Activated CD4-positive, alpha-beta T cell treated with anti-CD3 and anti-CD28 coated beads, Interleukin-2, Interleukin-4, amounts not matched to agents 100 ng/mL and 50 ng/mL, durations not matched to agents 16 hours and 8 hours (primary cell): ENCODE measurements around the gene ZBED3.
"Not testable (repeated sequence)": the region's sequence is repeated elsewhere in the genome, so short reads cannot be mapped to it uniquely, and the experiment has no call there.

Source experiments
- DNase-seq: peaks from one replicate; pipeline ENCODE4 v3.0.0-alpha.2; 2020; ENCODE audit warnings: low spot score

The ZBED3 gene, protein sequence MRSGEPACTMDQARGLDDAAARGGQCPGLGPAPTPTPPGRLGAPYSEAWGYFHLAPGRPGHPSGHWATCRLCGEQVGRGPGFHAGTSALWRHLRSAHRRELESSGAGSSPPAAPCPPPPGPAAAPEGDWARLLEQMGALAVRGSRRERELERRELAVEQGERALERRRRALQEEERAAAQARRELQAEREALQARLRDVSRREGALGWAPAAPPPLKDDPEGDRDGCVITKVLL

GRCh38 chr5:77086689-77087483 lies at the start of gene ZBED3:
Gene ZBED3 (minus strand): TSS chr5:77087285. CDS start chr5:77077878, 9,407 bp downstream.
- peak; percentile 42 for DNase-seq

GRCh38 chr5:77133061-77133758 lies 46.1 kb upstream of the ZBED3 start:
- no peak for DNase-seq

DNA sequence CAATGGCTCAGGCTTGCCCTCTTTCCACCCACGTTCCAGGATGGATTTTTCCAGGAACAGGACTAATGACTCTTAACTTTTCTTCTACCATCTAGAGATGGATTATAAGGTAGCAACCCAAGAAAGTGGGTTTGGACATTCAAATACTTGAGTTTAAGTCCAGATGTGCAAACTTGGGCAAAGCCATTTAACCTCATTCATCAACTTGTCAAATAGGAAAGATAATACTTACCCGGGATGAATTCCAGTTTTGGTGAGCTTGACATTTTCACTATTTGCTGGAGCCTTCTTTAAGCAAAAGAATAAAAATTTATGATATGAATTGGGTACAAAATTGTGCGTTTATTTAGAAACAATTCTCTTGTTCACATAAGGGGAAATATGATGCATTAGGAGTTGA lies 44.3 kb upstream of the ZBED3 start:
- DNase-seq, result no peak

GRCh38 chr5:77129391-77129990 lies 42.4 kb upstream of the ZBED3 start:
- no peak for DNase-seq

DNA sequence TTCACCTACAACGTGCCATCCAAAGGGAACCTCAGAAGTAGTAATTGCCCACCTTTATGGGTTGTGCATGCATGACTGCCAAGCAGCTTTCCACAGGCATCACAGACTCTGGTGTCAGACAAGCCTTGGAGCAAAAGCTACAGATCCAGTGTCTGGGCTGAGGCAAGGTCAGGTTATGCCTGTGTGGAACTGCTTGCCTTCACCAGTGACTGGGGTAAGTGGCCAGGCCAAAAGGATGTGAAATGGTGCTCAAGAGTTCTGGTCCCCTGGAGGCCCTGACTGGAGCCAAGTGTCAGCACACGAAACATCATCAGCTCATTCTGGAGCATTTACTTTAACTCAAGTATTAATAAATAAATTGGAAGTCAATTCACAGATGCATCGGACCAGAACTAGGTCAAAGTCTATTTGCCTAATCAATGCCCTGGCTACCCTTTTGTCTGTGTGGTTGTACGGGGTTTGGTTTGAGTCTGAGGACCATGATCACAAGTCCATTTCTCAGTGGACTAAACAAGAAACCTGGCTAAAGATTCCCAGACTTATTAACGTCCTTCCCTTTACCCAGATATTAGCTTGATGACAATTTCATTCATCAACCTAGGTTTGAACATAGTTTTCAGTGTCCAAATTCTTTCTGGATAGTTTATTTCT lies 41.5 kb upstream of the ZBED3 start:
- DNase-seq, result no peak

- no peak for DNase-seq
Measured at GRCh38 chr5:77123057-77123456, 36.0 kb upstream of the ZBED3 start.

GRCh38 chr5:77120706-77121105 lies 33.6 kb upstream of the ZBED3 start:
- DNase-seq, result no peak

DNA sequence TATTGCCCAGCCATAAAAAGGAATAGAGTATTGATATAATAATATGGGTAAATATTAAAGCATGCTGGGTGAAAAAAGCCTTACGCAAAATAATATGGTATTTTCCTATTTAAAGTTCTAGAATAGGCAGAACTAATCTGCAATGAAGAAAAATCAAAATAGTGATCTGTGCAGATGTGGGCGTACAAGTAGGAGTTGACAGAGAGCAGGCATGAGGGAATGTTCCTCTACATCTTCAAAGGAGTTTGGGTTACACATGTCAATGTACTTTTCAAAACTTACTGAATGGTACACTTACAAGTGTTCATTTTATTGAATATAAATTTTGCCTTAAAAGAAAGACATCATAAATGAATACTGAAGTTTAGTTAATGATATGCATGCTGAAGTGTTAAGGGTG lies 33.0 kb upstream of the ZBED3 start:
- no peak for DNase-seq

DNA sequence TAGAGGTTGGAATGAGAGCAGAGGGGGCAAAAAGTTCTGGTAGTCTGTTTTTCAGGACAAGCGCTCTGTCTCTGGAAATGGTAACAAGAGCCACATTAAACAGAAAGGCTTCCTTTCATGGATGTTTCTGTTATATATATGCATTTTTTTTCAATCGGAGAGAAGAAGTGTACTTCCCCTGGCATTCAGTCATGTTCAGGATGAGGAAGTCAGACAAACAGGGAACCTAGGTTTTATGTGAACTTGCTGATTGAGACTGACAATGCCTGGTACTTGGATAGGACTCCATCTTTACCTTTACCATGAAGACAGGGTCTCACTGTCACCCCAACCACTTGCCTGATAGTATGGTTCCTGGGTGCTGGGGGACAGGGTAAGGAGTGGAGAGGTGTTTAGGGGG lies 30.1 kb upstream of the ZBED3 start:
- no peak for DNase-seq

DNA sequence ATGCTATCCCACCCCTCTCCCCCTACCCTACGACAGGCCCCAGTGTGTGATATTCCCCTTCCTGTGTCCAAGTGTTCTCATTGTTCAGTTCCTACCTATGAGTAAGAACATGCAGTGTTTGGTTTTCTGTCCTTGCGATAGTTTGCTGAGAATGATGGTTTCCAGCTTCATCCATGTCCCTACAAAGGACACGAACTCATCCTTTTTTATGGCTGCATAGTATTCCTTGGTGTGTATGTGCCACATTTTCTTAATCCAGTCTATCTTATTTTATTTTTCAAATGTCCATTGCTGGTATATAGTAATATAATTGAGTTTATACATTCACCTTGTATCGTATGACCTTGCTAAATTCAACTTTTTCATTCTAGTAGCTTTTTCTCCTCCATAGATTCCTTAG lies 19.9 kb upstream of the ZBED3 start:
- DNase-seq, result not testable (repeated sequence)

DNA sequence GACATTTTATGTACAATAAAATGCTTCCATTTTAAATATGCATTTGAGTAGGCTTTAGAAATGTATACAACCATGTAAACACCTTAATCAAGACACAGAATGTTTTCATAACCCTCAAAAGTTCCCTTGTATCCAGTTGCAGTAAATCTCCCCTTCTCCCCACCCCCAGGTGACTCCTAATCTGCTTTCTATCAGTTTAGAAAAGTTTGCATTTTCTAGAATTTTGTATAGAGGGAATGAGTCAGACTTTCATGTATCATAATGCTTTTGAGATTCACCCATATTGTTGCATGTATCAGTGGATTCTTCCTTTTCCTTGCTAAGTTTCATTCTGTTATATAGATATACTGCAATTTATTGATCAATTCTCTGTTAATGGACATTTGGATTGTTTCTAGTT lies 17.7 kb upstream of the ZBED3 start:
- no peak for DNase-seq

DNA sequence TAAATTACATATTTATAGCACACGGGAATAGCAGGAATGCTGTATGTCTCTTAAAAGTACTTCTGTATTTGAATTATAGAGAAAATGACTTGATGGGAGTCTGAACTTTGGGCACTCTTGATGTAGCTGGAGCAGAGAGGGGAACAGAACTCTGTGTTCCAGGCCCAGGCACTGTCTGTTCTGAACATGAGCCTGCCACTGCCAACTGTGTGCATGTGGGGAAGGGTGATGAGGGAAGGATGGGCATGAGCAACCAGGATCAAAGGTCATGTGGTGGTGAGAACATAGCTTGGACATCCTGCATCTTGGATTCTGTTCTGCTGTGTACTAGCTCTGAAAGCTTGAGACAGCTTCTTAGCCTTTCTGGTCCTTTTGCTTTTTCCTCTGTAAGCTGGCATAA lies 16.4 kb upstream of the ZBED3 start:
- DNase-seq, result no peak

GRCh38 chr5:77102549-77102948 lies 15.5 kb upstream of the ZBED3 start:
- no peak for DNase-seq

DNA sequence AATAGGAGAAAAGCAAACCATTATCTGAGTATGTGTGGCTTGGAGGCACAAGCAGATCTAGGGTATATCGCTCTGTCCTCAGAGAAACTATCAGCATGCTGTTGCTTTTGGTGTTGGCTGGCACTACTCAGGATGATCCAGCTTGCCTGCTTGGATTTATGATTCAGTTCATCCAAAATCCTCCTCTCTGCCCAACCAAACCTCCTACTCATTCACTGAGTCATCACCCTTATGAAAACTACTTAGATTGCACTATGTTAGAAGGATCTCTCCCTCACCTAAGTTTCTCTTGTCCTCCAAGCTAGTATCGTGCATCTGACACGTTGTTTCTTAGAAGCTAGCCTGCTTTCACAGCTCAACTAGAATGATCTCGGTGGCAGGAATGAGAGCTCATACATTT lies 14.2 kb upstream of the ZBED3 start:
- DNase-seq, result no peak

DNA sequence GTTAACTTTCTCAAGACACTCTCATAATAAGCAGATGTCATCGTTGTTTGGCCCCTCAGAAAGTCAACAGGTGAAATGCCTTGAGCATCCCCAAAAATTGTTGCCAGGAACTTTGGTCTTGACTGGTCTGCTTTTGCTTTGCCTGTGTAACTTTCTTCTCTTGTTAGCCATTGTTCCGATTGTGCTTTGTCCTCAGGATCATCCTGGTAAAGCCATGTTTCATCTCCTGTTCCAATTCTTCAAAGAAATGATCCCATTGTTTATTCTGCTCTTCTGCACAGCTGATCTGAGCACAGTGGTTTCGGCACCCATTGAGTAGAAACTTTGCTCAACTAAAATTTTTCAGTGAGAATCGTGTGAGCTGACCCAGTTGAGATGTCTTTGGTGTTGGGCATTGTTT lies 8.1 kb upstream of the ZBED3 start:
- no peak for DNase-seq

DNA sequence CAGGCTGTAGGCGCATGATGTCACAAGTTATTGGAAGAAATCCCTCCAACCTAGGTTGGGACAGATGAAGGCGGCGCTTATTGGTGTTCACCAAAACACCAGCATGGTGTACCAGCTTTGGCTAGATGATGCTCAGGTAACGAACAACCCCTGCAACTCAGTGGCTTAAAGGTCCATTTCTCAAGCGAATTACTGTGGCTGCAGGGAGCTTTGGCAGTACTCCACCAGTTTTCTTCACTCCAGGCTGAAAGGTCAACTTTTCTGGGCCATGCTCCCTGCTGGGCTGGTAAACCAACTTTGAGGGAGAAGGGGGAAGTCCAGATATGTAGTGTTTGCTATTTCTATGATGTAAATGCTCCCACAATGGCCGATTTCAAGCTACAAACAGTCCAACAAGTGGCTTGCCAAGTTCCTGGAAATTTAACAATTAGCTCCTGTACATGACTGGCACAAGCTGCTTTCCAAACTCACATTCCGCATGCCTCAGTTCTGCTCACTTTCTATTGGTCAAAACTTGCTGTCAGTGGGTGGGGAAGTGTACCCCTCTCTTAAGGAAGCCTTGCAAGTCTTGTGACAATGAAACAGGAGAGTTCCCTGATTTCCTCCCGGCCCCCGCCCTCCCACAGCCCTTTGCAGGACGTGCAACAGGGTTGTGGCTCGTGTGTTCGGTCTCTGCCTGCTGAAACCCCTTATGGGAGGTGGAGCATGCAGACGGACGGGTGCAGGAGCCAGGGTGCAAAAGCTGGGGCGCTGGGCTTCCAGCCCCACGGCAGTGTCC lies 588 bp upstream of the ZBED3 start:
- no peak for DNase-seq

GRCh38 chr5:77086368-77086688 lies 757 bp downstream of the ZBED3 start:
- DNase-seq, result no peak

DNA sequence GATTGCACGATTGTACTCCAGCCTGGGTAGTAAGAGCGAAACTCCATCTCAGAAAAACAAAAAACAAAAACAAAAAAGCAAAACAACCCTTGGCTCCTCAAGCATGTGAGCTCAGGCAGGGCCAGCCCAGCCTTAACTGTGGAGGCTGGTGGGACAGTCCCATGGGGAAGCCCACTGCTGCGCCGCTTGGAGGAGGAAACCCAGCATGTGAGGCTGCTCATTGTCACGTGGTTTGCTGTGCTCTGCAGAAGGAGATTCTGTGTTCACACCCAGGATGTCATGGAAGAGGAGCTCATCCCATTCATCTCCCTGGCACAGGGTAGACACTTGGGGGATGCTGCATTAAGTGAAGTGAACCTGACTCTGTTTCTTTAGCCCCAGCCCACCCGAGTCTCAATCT lies 4.0 kb downstream of the ZBED3 start:
- DNase-seq, result no peak

GRCh38 chr5:77082280-77082679 lies 4.8 kb downstream of the ZBED3 start:
- DNase-seq, result no peak

DNA sequence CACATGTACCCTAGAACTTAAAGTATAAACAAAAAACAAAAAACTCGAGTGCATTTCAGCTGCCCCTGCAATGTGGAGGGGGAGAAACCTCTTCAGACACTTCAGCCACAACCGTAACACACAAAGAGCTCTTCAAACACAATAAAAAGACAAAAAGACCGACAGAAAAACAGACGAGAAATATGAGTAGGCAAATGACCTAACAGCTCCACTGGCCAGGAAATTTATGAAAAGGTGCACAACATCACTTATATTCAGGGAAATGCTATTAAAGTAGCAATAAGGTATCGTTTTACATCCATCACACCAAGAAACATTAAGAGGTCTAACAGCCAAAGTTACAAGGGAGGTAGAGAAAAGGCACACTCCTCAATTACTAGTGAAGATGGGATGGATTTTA lies 6.2 kb downstream of the ZBED3 start:
- no peak for DNase-seq

GRCh38 chr5:77080479-77080878 lies 6.6 kb downstream of the ZBED3 start:
- not testable (repeated sequence) for DNase-seq

- DNase-seq, result no peak
Measured at GRCh38 chr5:77077829-77078176, 9.3 kb downstream of the ZBED3 start.
